Measurements from ENCODE around the gene AKR1E2.

The AKR1E2 gene

GRCh38 chr10:4839353-4839752, 13.3 kb downstream of the AKR1E2 start:
- Histone ChIP-seq H3K9me3 (ENCODE audit: control insufficient read depth in 1 of 2, low read length in 2 of 2) (no peaks in the 10 kb centered on the region), H3K4me1 (ENCODE audit: control insufficient read depth in 1 of 2, insufficient read depth in 2 of 2, low read length in 2 of 2) (no peaks in the 10 kb centered on the region), H3K9ac (ENCODE audit: low read depth in 1 of 2, low read length in 2 of 2) (no peak overlapping the region), H3K27ac (ENCODE audit: low read depth, low read length) (no peak overlapping the region), H3K4me3 (ENCODE audit: low read depth in 1 of 2, low read length in 2 of 2) (no peak overlapping the region), H3K27me3 (ENCODE audit: control insufficient read depth in 1 of 2, insufficient read depth in 2 of 2, low read length in 2 of 2) (no peaks in the 10 kb centered on the region), H3K36me3 (ENCODE audit: control insufficient read depth in 1 of 2, insufficient read depth in 2 of 2, low read length in 2 of 2) (peaks cover 3 to 47% of the 10 kb centered on the region in 2 donors)

GRCh38 chr10:4840151-4840550, 14.1 kb downstream of the AKR1E2 start:
- Histone ChIP-seq H3K9me3 (ENCODE audit: control insufficient read depth in 1 of 2, low read length in 2 of 2) (no peaks in the 10 kb centered on the region), H3K27me3 (ENCODE audit: control insufficient read depth in 1 of 2, insufficient read depth in 2 of 2, low read length in 2 of 2) (no peaks in the 10 kb centered on the region), H3K36me3 (ENCODE audit: control insufficient read depth in 1 of 2, insufficient read depth in 2 of 2, low read length in 2 of 2) (peaks cover 3 to 41% of the 10 kb centered on the region in 2 donors), H3K4me3 (ENCODE audit: low read depth in 1 of 2, low read length in 2 of 2) (no peak overlapping the region), H3K4me1 (ENCODE audit: control insufficient read depth in 1 of 2, insufficient read depth in 2 of 2, low read length in 2 of 2) (no peaks in the 10 kb centered on the region), H3K9ac (ENCODE audit: low read depth in 1 of 2, low read length in 2 of 2) (no peak overlapping the region), H3K27ac (ENCODE audit: low read depth, low read length) (no peak overlapping the region)

GRCh38 chr10:4843525-4844180, 17.6 kb downstream of the AKR1E2 start:
- H3K36me3 ChIP-seq (ENCODE audit: control insufficient read depth in 1 of 2, insufficient read depth in 2 of 2, low read length in 2 of 2): peaks cover 3 to 17% of the 10 kb centered on the region in 2 donors
- no peak overlapping the region for H3K4me3 ChIP-seq (ENCODE audit: low read depth in 1 of 2, low read length in 2 of 2)
- H3K27me3 ChIP-seq (ENCODE audit: control insufficient read depth in 1 of 2, insufficient read depth in 2 of 2, low read length in 2 of 2): no peaks in the 10 kb centered on the region
- H3K9ac ChIP-seq (ENCODE audit: low read depth in 1 of 2, low read length in 2 of 2): no peak overlapping the region
- H3K9me3 ChIP-seq (ENCODE audit: control insufficient read depth in 1 of 2, low read length in 2 of 2): no peaks in the 10 kb centered on the region
- no peaks in the 10 kb centered on the region for H3K4me1 ChIP-seq (ENCODE audit: control insufficient read depth in 1 of 2, insufficient read depth in 2 of 2, low read length in 2 of 2)
- no peak overlapping the region for H3K27ac ChIP-seq (ENCODE audit: low read depth, low read length)

GRCh38 chr10:4844864-4845263, 18.9 kb downstream of the AKR1E2 start:
- Histone ChIP-seq H3K9me3 (ENCODE audit: control insufficient read depth in 1 of 2, low read length in 2 of 2) (no peaks in the 10 kb centered on the region), H3K9ac (ENCODE audit: low read depth in 1 of 2, low read length in 2 of 2) (no peak overlapping the region), H3K4me3 (ENCODE audit: low read depth in 1 of 2, low read length in 2 of 2) (no peak overlapping the region), H3K27ac (ENCODE audit: low read depth, low read length) (no peak overlapping the region), H3K27me3 (ENCODE audit: control insufficient read depth in 1 of 2, insufficient read depth in 2 of 2, low read length in 2 of 2) (no peaks in the 10 kb centered on the region), H3K36me3 (ENCODE audit: control insufficient read depth in 1 of 2, insufficient read depth in 2 of 2, low read length in 2 of 2) (peaks cover 3 to 17% of the 10 kb centered on the region in 2 donors), H3K4me1 (ENCODE audit: control insufficient read depth in 1 of 2, insufficient read depth in 2 of 2, low read length in 2 of 2) (peaks cover 7 to 9% of the 10 kb centered on the region in 2 donors)

- H3K4me1 ChIP-seq (ENCODE audit: control insufficient read depth in 1 of 2, insufficient read depth in 2 of 2, low read length in 2 of 2): peaks cover 9 to 10% of the 10 kb centered on the region in 2 donors
- H3K4me3 ChIP-seq (ENCODE audit: low read depth in 1 of 2, low read length in 2 of 2): no peak overlapping the region
- no peak overlapping the region for H3K9ac ChIP-seq (ENCODE audit: low read depth in 1 of 2, low read length in 2 of 2)
- no peaks in the 10 kb centered on the region for H3K9me3 ChIP-seq (ENCODE audit: control insufficient read depth in 1 of 2, low read length in 2 of 2)
- no peak overlapping the region for H3K27ac ChIP-seq (ENCODE audit: low read depth, low read length)
- H3K36me3 ChIP-seq (ENCODE audit: control insufficient read depth in 1 of 2, insufficient read depth in 2 of 2, low read length in 2 of 2): peaks cover 3 to 17% of the 10 kb centered on the region in 2 donors
- H3K27me3 ChIP-seq (ENCODE audit: control insufficient read depth in 1 of 2, insufficient read depth in 2 of 2, low read length in 2 of 2): no peaks in the 10 kb centered on the region
Measured at GRCh38 chr10:4845766-4846165, 19.8 kb downstream of the AKR1E2 start.

- H3K9ac ChIP-seq (ENCODE audit: low read depth in 1 of 2, low read length in 2 of 2): no peak overlapping the region
- H3K4me1 ChIP-seq (ENCODE audit: control insufficient read depth in 1 of 2, insufficient read depth in 2 of 2, low read length in 2 of 2): peaks cover 9 to 10% of the 10 kb centered on the region in 2 donors
- H3K4me3 ChIP-seq (ENCODE audit: low read depth in 1 of 2, low read length in 2 of 2): no peak overlapping the region
- no peaks in the 10 kb centered on the region for H3K27me3 ChIP-seq (ENCODE audit: control insufficient read depth in 1 of 2, insufficient read depth in 2 of 2, low read length in 2 of 2)
- H3K36me3 ChIP-seq (ENCODE audit: control insufficient read depth in 1 of 2, insufficient read depth in 2 of 2, low read length in 2 of 2): peaks cover 3 to 17% of the 10 kb centered on the region in 2 donors
- no peaks in the 10 kb centered on the region for H3K9me3 ChIP-seq (ENCODE audit: control insufficient read depth in 1 of 2, low read length in 2 of 2)
- H3K27ac ChIP-seq (ENCODE audit: low read depth, low read length): no peak overlapping the region
Measured at GRCh38 chr10:4846775-4847174, 20.8 kb downstream of the AKR1E2 start.

GRCh38 chr10:4847561-4848355, 21.8 kb downstream of the AKR1E2 start:
- H3K36me3 ChIP-seq (ENCODE audit: control insufficient read depth in 1 of 2, insufficient read depth in 2 of 2, low read length in 2 of 2): peaks cover 3 to 11% of the 10 kb centered on the region in 2 donors
- H3K4me1 ChIP-seq (ENCODE audit: control insufficient read depth in 1 of 2, insufficient read depth in 2 of 2, low read length in 2 of 2): peaks cover 9 to 10% of the 10 kb centered on the region in 2 donors
- no peak overlapping the region for H3K9ac ChIP-seq (ENCODE audit: low read depth in 1 of 2, low read length in 2 of 2)
- no peaks in the 10 kb centered on the region for H3K9me3 ChIP-seq (ENCODE audit: control insufficient read depth in 1 of 2, low read length in 2 of 2)
- H3K27me3 ChIP-seq (ENCODE audit: control insufficient read depth in 1 of 2, insufficient read depth in 2 of 2, low read length in 2 of 2): no peaks in the 10 kb centered on the region
- H3K27ac ChIP-seq (ENCODE audit: low read depth, low read length): no peak overlapping the region
- H3K4me3 ChIP-seq (ENCODE audit: low read depth in 1 of 2, low read length in 2 of 2): no peak overlapping the region

- Histone ChIP-seq H3K9me3 (ENCODE audit: control insufficient read depth in 1 of 2, low read length in 2 of 2) (no peaks in the 10 kb centered on the region), H3K27ac (ENCODE audit: low read depth, low read length) (no peak overlapping the region), H3K4me3 (ENCODE audit: low read depth in 1 of 2, low read length in 2 of 2) (no peak overlapping the region), H3K4me1 (ENCODE audit: control insufficient read depth in 1 of 2, insufficient read depth in 2 of 2, low read length in 2 of 2) (peaks cover 9 to 10% of the 10 kb centered on the region in 2 donors), H3K9ac (ENCODE audit: low read depth in 1 of 2, low read length in 2 of 2) (no peak overlapping the region), H3K27me3 (ENCODE audit: control insufficient read depth in 1 of 2, insufficient read depth in 2 of 2, low read length in 2 of 2) (no peaks in the 10 kb centered on the region), H3K36me3 (ENCODE audit: control insufficient read depth in 1 of 2, insufficient read depth in 2 of 2, low read length in 2 of 2) (peaks cover 1 to 4% of the 10 kb centered on the region in 2 donors)
Measured at GRCh38 chr10:4848356-4849041, 22.5 kb downstream of the AKR1E2 start.

GRCh38 chr10:4849042-4849402, 23.0 kb downstream of the AKR1E2 start:
- H3K27me3 ChIP-seq (ENCODE audit: control insufficient read depth in 1 of 2, insufficient read depth in 2 of 2, low read length in 2 of 2): no peaks in the 10 kb centered on the region
- no peaks in the 10 kb centered on the region for H3K36me3 ChIP-seq (ENCODE audit: control insufficient read depth in 1 of 2, insufficient read depth in 2 of 2, low read length in 2 of 2)
- H3K4me1 ChIP-seq (ENCODE audit: control insufficient read depth in 1 of 2, insufficient read depth in 2 of 2, low read length in 2 of 2): peaks cover 9 to 10% of the 10 kb centered on the region in 2 donors
- H3K27ac ChIP-seq (ENCODE audit: low read depth, low read length): no peak overlapping the region
- no peak overlapping the region for H3K9ac ChIP-seq (ENCODE audit: low read depth in 1 of 2, low read length in 2 of 2)
- H3K9me3 ChIP-seq (ENCODE audit: control insufficient read depth in 1 of 2, low read length in 2 of 2): no peaks in the 10 kb centered on the region
- no peak overlapping the region for H3K4me3 ChIP-seq (ENCODE audit: low read depth in 1 of 2, low read length in 2 of 2)
